ENCODE measurements around the gene TBC1D20. TPM values are rescaled to one million over a fixed set of nuclear protein-coding genes. Genes with fewer than 3 reads are reported as not detected.

The TBC1D20 gene
- total RNA-seq, 4 donors from 2014 or later: 34.9 to 47.7 (median 41.7) TPM

GRCh38 chr20:481167-481566 lies 18.8 kb upstream of the TBC1D20 start:
- Histone ChIP-seq H3K9me3 (no peaks in the 10 kb centered on the region), H3K27ac (replicated peaks in 1 of 4) (no peak overlapping the region), H3K4me3 (no peak overlapping the region), H3K27me3 (no peaks in the 10 kb centered on the region), H3K36me3 (peaks cover 35 to 64% (median 58%) of the 10 kb centered on the region in 4 donors), H3K4me1 (peaks cover 0 to 6% (median 2%) of the 10 kb centered on the region in 4 donors)
- DNase-seq (ENCODE audit: extremely low spot score): no peak
- WGBS: 86% methylated on average over 1 of the region's 1 CpG
- TF ChIP-seq EP300 (IDR thresholded peaks at IDR 0.05) (no peak), POLR2AphosphoS5 (IDR thresholded peaks at IDR 0.05) (no peak), POLR2A (IDR thresholded peaks at IDR 0.05; ENCODE audit: low read depth) (no peak), CTCF (IDR thresholded peaks at IDR 0.05) (no peak)
- intact Hi-C loops (cut with DNase I): no loop called here

- Histone ChIP-seq H3K4me3 (no peak overlapping the region), H3K27ac (replicated peaks in 1 of 4) (no peak overlapping the region), H3K4me1 (peaks cover 0 to 10% (median 5%) of the 10 kb centered on the region in 4 donors), H3K27me3 (no peaks in the 10 kb centered on the region), H3K36me3 (peaks cover 25 to 52% (median 47%) of the 10 kb centered on the region in 4 donors), H3K9me3 (no peaks in the 10 kb centered on the region)
- DNase-seq (ENCODE audit: extremely low spot score): no peak
- intact Hi-C loops (cut with DNase I): no loop called here
- TF ChIP-seq POLR2A (IDR thresholded peaks at IDR 0.05; ENCODE audit: low read depth) (no peak), EP300 (IDR thresholded peaks at IDR 0.05) (no peak), CTCF (IDR thresholded peaks at IDR 0.05) (no peak), POLR2AphosphoS5 (IDR thresholded peaks at IDR 0.05) (no peak)
- 71% methylated on average over 3 of the region's 3 CpGs for WGBS
Measured at GRCh38 chr20:480044-480443, 17.7 kb upstream of the TBC1D20 start.

- Histone ChIP-seq H3K27ac (replicated peaks in 1 of 4) (no peak overlapping the region), H3K4me1 (peaks cover 0 to 10% (median 5%) of the 10 kb centered on the region in 4 donors), H3K4me3 (no peak overlapping the region), H3K27me3 (no peaks in the 10 kb centered on the region), H3K36me3 (peaks cover 24 to 48% (median 44%) of the 10 kb centered on the region in 4 donors), H3K9me3 (no peaks in the 10 kb centered on the region)
- 64% methylated on average over 2 of the region's 2 CpGs for WGBS
- TF ChIP-seq CTCF (IDR thresholded peaks at IDR 0.05) (no peak), EP300 (IDR thresholded peaks at IDR 0.05) (no peak), POLR2A (IDR thresholded peaks at IDR 0.05; ENCODE audit: low read depth) (no peak), POLR2AphosphoS5 (IDR thresholded peaks at IDR 0.05) (no peak)
- no peak for DNase-seq (ENCODE audit: extremely low spot score)
- intact Hi-C loops (cut with DNase I): loop anchor here (2.0 to 5.0 kb wide), 2 partner anchors 72 to 127 kb away; partner anchors contain the start of gene RBCK1
Measured at GRCh38 chr20:479487-479886, 17.2 kb upstream of the TBC1D20 start.

GRCh38 chr20:478949-479429 lies 16.7 kb upstream of the TBC1D20 start:
- Histone ChIP-seq H3K27ac (replicated peaks in 1 of 4) (no peak overlapping the region), H3K27me3 (no peaks in the 10 kb centered on the region), H3K9me3 (no peaks in the 10 kb centered on the region), H3K36me3 (peaks cover 24 to 43% (median 39%) of the 10 kb centered on the region in 4 donors), H3K4me1 (peaks cover 0 to 10% (median 5%) of the 10 kb centered on the region in 4 donors), H3K4me3 (no peak overlapping the region)
- TF ChIP-seq POLR2A (IDR thresholded peaks at IDR 0.05; ENCODE audit: low read depth) (no peak), CTCF (IDR thresholded peaks at IDR 0.05) (peak; percentile 60 to 64 (median 60)), POLR2AphosphoS5 (IDR thresholded peaks at IDR 0.05) (no peak), EP300 (IDR thresholded peaks at IDR 0.05) (no peak)
- 57% methylated on average over 3 of the region's 3 CpGs for WGBS
- DNase-seq (ENCODE audit: extremely low spot score): no peak
- intact Hi-C loops (cut with DNase I): loop anchor here (2.0 to 5.0 kb wide), 2 partner anchors 72 to 126 kb away; partner anchors contain the start of gene RBCK1
